Stomach (tissue), 9 donors: ENCODE data around the gene PRKN. TPM values are rescaled to one million over a fixed set of nuclear protein-coding genes. Genes with fewer than 3 reads are reported as not detected.
A peak's percentile ranks its signal among the peaks of the same experiment; 100 is the strongest.

Experiments
- DNase-seq, 2 donors: peaks; one replicate each; pipeline versions ENCODE4 v3.0.0 to v3.0.0-alpha.2; 2013 to 2019
- H3K27ac ChIP-seq, 5 donors: fragments of 200-600 bp in 4 of 5; sonication (generic) in 4 of 5; one replicate each; pipeline ENCODE4 v1.5.1; 2013 to 2019; ENCODE audit warnings: mild to moderate bottlenecking in 1 of 5, moderate library complexity in 1 of 5
- H3K27me3 ChIP-seq, 3 donors: fragments of 200-600 bp; sonication (generic); one replicate each; pipeline ENCODE4 v1.5.1; 2017 to 2019; ENCODE audit warnings: mixed run types in 1 of 3
- H3K36me3 ChIP-seq, 4 donors: fragments of 200-600 bp; sonication (generic); 1 replicate in 3 of 4; 2 replicates in 1 of 4; pipeline ENCODE4 v1.5.1; 2016 to 2019
- H3K4me1 ChIP-seq, 4 donors: fragments of 200-600 bp; sonication (generic); one replicate each; pipeline ENCODE4 v1.5.1; 2016 to 2019
- H3K4me3 ChIP-seq, 4 donors: fragments of 200-600 bp; sonication (generic) in 3 of 4; one replicate each; pipeline ENCODE4 v1.5.1; 2016 to 2019; ENCODE audit warnings: mild to moderate bottlenecking in 1 of 4
- H3K9me3 ChIP-seq, 4 donors: fragments of 200-600 bp; sonication (generic); one replicate each; pipeline ENCODE4 v1.5.1; 2016 to 2019
- CTCF ChIP-seq, 7 experiments: fragments of 450-650 bp in 4 of 7; fragments of 200-600 bp in 3 of 7; sonication (generic) in 3 of 7; IDR thresholded peaks; one replicate each; pipeline ENCODE4 v1.5.1; 2016 to 2019; ENCODE audit warnings: antibody characterized with exemption in 7 of 7, control low read depth in 2 of 7, mild to moderate bottlenecking in 1 of 7
- EP300 ChIP-seq: sonication (generic); formaldehyde crosslinking; IDR thresholded peaks from one replicate; pipeline ENCODE4 v1.6.1; 2017; ENCODE audit warnings: antibody characterized with exemption
- POLR2A ChIP-seq, 4 donors: fragments of 450-650 bp; IDR thresholded peaks; one replicate each; pipeline ENCODE4 v1.6.1; 2016; ENCODE audit warnings: antibody characterized with exemption in 4 of 4, control low read depth in 2 of 4, mild to moderate bottlenecking in 1 of 4, moderate library complexity in 1 of 4
- POLR2AphosphoS5 ChIP-seq, 3 donors: sonication (generic); formaldehyde crosslinking; IDR thresholded peaks; one replicate each; pipeline ENCODE4 v1.6.1; 2016; ENCODE audit warnings: antibody characterized with exemption in 3 of 3
- WGBS, 5 donors: extraction: QIAGEN DNeasy Blood & Tissue Kit in 3 of 5; methylation state at CpG; one replicate each; pipeline versions ENCODE4 v1.1.5 to v1.1.7; 2013 to 2018; 5-methylcytosine and 5-hydroxymethylcytosine counted together
- intact Hi-C: fragments of 100-400 bp; cut with DNase I; formaldehyde crosslinking; loops from one replicate; pipeline ENCODE4 v1.15.1; 2023; ENCODE audit warnings: low total_unique reads
- polyA plus RNA-seq, 3 donors: library from polyadenylated mRNA; stranded (reverse); fragments of 200-250 nt; gene quantifications; one replicate each; pipeline ENCODE4 v1.2.3, GENCODE V29; 2013
- total RNA-seq, 5 donors: library from RNA; depleted of rRNA; stranded (reverse); fragments of >200 nt; gene quantifications; one replicate each; pipeline versions ENCODE4 v1.1.0 to v1.2.3, GENCODE V29; 2014 to 2016
- donor health status: healthy with polysubstance abuse.
- donor health status: Bipolar disorder and iron deficiency.
- donor health status: healthy.

PRKN gene
- total and polyA plus RNA-seq, 8 donors: 0.68 to 19.8 (median 9.5) TPM

GRCh38 chr6:161373905-161374451 is 1353.6 kb downstream of the PRKN start:
- peak; percentile 78 to 81 for DNase-seq
- 28 to 37% (median 35%) methylated on average over 15 of the region's 15 CpGs for WGBS, 5 donors
- H3K27me3 ChIP-seq: no peaks in the 10 kb centered on the region
- no peaks in the 10 kb centered on the region for H3K9me3 ChIP-seq
- intact Hi-C loops: loop anchor here (5.0 to 10.0 kb wide), 3 partner anchors 222 to 639 kb away; no protein-coding TSS in a partner anchor
- H3K4me1 ChIP-seq: peaks cover 4 to 23% (median 21%) of the 10 kb centered on the region in 4 donors
- no peak overlapping the region for H3K27ac ChIP-seq
- H3K36me3 ChIP-seq: no peaks in the 10 kb centered on the region
- peak in 6 of 7 experiments; percentile 77 to 99 (median 94) for TF ChIP-seq CTCF (IDR thresholded peaks at IDR 0.05)
- TF ChIP-seq POLR2AphosphoS5 (IDR thresholded peaks at IDR 0.05): no peak
- H3K4me3 ChIP-seq: no peak overlapping the region

GRCh38 chr6:161372422-161372793 is 1355.2 kb downstream of the PRKN start:
- WGBS, 5 donors: 91 to 97% (median 94%) methylated on average over 10 of the region's 10 CpGs
- peaks cover 4 to 23% (median 21%) of the 10 kb centered on the region in 4 donors for H3K4me1 ChIP-seq
- no peaks in the 10 kb centered on the region for H3K27me3 ChIP-seq
- intact Hi-C loops: loop anchor here (5.0 to 10.0 kb wide), 3 partner anchors 220 to 638 kb away; no protein-coding TSS in a partner anchor
- DNase-seq: no peak
- no peak overlapping the region for H3K27ac ChIP-seq
- no peaks in the 10 kb centered on the region for H3K36me3 ChIP-seq
- H3K4me3 ChIP-seq: no peak overlapping the region
- TF ChIP-seq EP300 (no peak), CTCF (IDR thresholded peaks at IDR 0.05) (no peak), POLR2A (IDR thresholded peaks at IDR 0.05) (no peak), POLR2AphosphoS5 (IDR thresholded peaks at IDR 0.05) (no peak)
- no peaks in the 10 kb centered on the region for H3K9me3 ChIP-seq

- Histone ChIP-seq H3K27me3 (no peaks in the 10 kb centered on the region), H3K27ac (no peak overlapping the region), H3K4me3 (no peak overlapping the region), H3K9me3 (no peaks in the 10 kb centered on the region), H3K4me1 (peaks cover under 1 to 18% (median 17%) of the 10 kb centered on the region in 4 donors), H3K36me3 (no peaks in the 10 kb centered on the region)
- peak; percentile 65 to 88 for DNase-seq
- TF ChIP-seq POLR2AphosphoS5 (IDR thresholded peaks at IDR 0.05): peak in 1 of 3 donors; percentile 26
- TF ChIP-seq CTCF (IDR thresholded peaks at IDR 0.05): peak in 5 of 7 experiments; percentile 63 to 88 (median 86)
- TF ChIP-seq POLR2A (IDR thresholded peaks at IDR 0.05): no peak
- intact Hi-C loops: loop anchor here (5.0 to 10.0 kb wide), 3 partner anchors 219 to 636 kb away; no protein-coding TSS in a partner anchor
- WGBS, 5 donors: 26 to 32% (median 29%) methylated on average over 9 of the region's 9 CpGs
These were observed 1356.7 kb downstream of the PRKN start for GRCh38 chr6:161370880-161371279.

- no peak for TF ChIP-seq POLR2AphosphoS5 (IDR thresholded peaks at IDR 0.05)
- Histone ChIP-seq H3K4me3 (no peak overlapping the region), H3K27me3 (no peaks in the 10 kb centered on the region), H3K36me3 (no peaks in the 10 kb centered on the region), H3K4me1 (peaks cover 0 to 7% (median 5%) of the 10 kb centered on the region in 4 donors), H3K9me3 (no peaks in the 10 kb centered on the region), H3K27ac (no peak overlapping the region)
- 74 to 91% (median 89%) methylated on average over 13 of the region's 13 CpGs for WGBS, 5 donors
- DNase-seq: no peak
- intact Hi-C loops: no loop called here
These were observed 1358.2 kb downstream of the PRKN start for GRCh38 chr6:161369339-161369738.

GRCh38 chr6:161368514-161368913 is 1359.1 kb downstream of the PRKN start:
- intact Hi-C loops: no loop called here
- Histone ChIP-seq H3K4me1 (peaks cover 0 to under 1% (median 0%) of the 10 kb centered on the region in 4 donors), H3K4me3 (no peak overlapping the region), H3K27ac (no peak overlapping the region), H3K9me3 (peaks cover 0 to 6% (median 3%) of the 10 kb centered on the region in 4 donors), H3K27me3 (no peaks in the 10 kb centered on the region), H3K36me3 (no peaks in the 10 kb centered on the region)
- TF ChIP-seq CTCF (IDR thresholded peaks at IDR 0.05): no peak
- no peak for TF ChIP-seq POLR2AphosphoS5 (IDR thresholded peaks at IDR 0.05)
- TF ChIP-seq EP300: no peak
- no peak for TF ChIP-seq POLR2A (IDR thresholded peaks at IDR 0.05)
- no peak for DNase-seq
- WGBS, 5 donors: 89 to 95% (median 92%) methylated on average over 7 of the region's 7 CpGs
